WTC11 (cell line): ENCODE results near the gene SHROOM1. TPM values are rescaled to one million over a fixed set of nuclear protein-coding genes. Genes with fewer than 3 reads are reported as not detected.

Experiments used
- ATAC-seq: fragments of 200-7000 bp; cut with Tn5 transposase; 2 replicates; pipeline ENCODE4 v1.10.0; 2021; ENCODE audit warnings: mild to moderate bottlenecking, moderate library complexity
- CTCF ChIA-PET: fragments of 300-600 bp; sonication (Branson Sonifier 250); formaldehyde crosslinking; loops from one replicate; lab custom pipeline; 2021; ENCODE audit warnings: antibody characterized with exemption; lab: Charles Lee
- POLR2A ChIA-PET: fragments of 350-600 bp; sonication (Branson Sonifier 250); formaldehyde crosslinking; loops from one replicate; lab custom pipeline; 2021; ENCODE audit warnings: antibody characterized with exemption; lab: Charles Lee
- DNase-seq: peaks from one replicate; pipeline ENCODE4 v3.0.0; 2021; ENCODE audit warnings: low spot score
- H3K27ac Mint-ChIP-seq: 2 replicates; pipeline ENCODE4 v1.8.0; 2021; ENCODE audit warnings: mixed read lengths
- H3K27me3 Mint-ChIP-seq: 2 replicates; pipeline ENCODE4 v1.8.0; 2021; ENCODE audit warnings: low read depth, mild to moderate bottlenecking, moderate library complexity, mixed read lengths
- H3K36me3 Mint-ChIP-seq: 2 replicates; pipeline ENCODE4 v1.8.0; 2021; ENCODE audit warnings: mixed read lengths
- H3K4me1 Mint-ChIP-seq: 2 replicates; pipeline ENCODE4 v1.8.0; 2022; ENCODE audit warnings: mixed read lengths
- H3K4me3 Mint-ChIP-seq: 2 replicates; pipeline ENCODE4 v1.8.0; 2021; ENCODE audit warnings: mild to moderate bottlenecking, moderate library complexity, mixed read lengths
- H3K9me3 Mint-ChIP-seq: 2 replicates; pipeline ENCODE4 v1.8.0; 2021; ENCODE audit warnings: mixed read lengths
- AFF4 ChIP-seq: sonication (generic); formaldehyde crosslinking; IDR thresholded peaks from 2 replicates; pipeline ENCODE4 v1.8.1; 2023; ENCODE audit warnings: mild to moderate bottlenecking, missing genetic modification reagents, borderline replicate concordance
- CBFB ChIP-seq: sonication (generic); formaldehyde crosslinking; IDR thresholded peaks from 2 replicates; pipeline ENCODE4 v1.8.1; 2022; ENCODE audit warnings: mild to moderate bottlenecking, low read depth, missing genetic modification reagents
- CREM ChIP-seq: sonication (generic); formaldehyde crosslinking; IDR thresholded peaks from 2 replicates; pipeline ENCODE4 v1.8.1; 2022; ENCODE audit warnings: mild to moderate bottlenecking, missing genetic modification reagents, moderate library complexity
- HMGXB4 ChIP-seq: sonication (generic); formaldehyde crosslinking; IDR thresholded peaks from 2 replicates; pipeline ENCODE4 v1.8.1; 2023; ENCODE audit warnings: mild to moderate bottlenecking, moderate library complexity, missing genetic modification reagents
- MLX ChIP-seq: sonication (generic); formaldehyde crosslinking; IDR thresholded peaks from 2 replicates; pipeline ENCODE4 v1.8.1; 2023; ENCODE audit warnings: mild to moderate bottlenecking, missing genetic modification reagents, moderate library complexity
- MXD4 ChIP-seq: fragments of 250-450 bp; sonication (Bioruptor Pico); IDR thresholded peaks from 2 replicates; pipeline ENCODE4 v1.8.0; 2021; ENCODE audit warnings: mild to moderate bottlenecking, moderate library complexity, borderline replicate concordance
- PRDM15 ChIP-seq: sonication (generic); formaldehyde crosslinking; IDR thresholded peaks from 2 replicates; pipeline ENCODE4 v1.8.0; 2022; ENCODE audit warnings: missing genetic modification reagents
- RORB ChIP-seq: fragments of 250-450 bp; sonication (Bioruptor Pico); IDR thresholded peaks from 2 replicates; pipeline ENCODE4 v1.9.0; 2021; ENCODE audit warnings: mild to moderate bottlenecking
- TEAD1 ChIP-seq: sonication (generic); formaldehyde crosslinking; IDR thresholded peaks from 2 replicates; pipeline ENCODE4 v1.8.0; 2022; ENCODE audit warnings: mild to moderate bottlenecking, missing genetic modification reagents
- USF1 ChIP-seq: sonication (generic); formaldehyde crosslinking; IDR thresholded peaks from 2 replicates; pipeline ENCODE4 v1.8.0; 2022; ENCODE audit warnings: mild to moderate bottlenecking, missing genetic modification reagents
- ZMAT4 ChIP-seq: fragments of 250-450 bp; sonication (Bioruptor Pico); IDR thresholded peaks from 2 replicates; pipeline ENCODE4 v1.9.0; 2021; ENCODE audit warnings: mild to moderate bottlenecking
- ZNF532 ChIP-seq: fragments of 250-450 bp; sonication (Bioruptor Pico); IDR thresholded peaks from 2 replicates; pipeline ENCODE4 v1.9.0; 2021; ENCODE audit warnings: mild to moderate bottlenecking, borderline replicate concordance
- total RNA-seq: library from RNA; stranded (reverse); gene quantifications from 3 replicates; pipeline ENCODE4 v1.2.3, GENCODE V29; 2021

SHROOM1 gene
- total RNA-seq, 1 experiment from 2014 or later: 8.1 TPM

GRCh38 chr5:132866342-132867045 is 36.0 kb upstream of the SHROOM1 start, which contains the start of the genes GDF9 and UQCRQ (continued):
- peak; percentile 32; the same call in 1 of the 2 replicates for TF ChIP-seq AFF4 (CRISPR knock-in tag)
- no peak for TF ChIP-seq RORB (CRISPR knock-in tag)
- TF ChIP-seq CBFB (CRISPR knock-in tag): 0 out of 2 replicates have a peak, but pooled peaks have one; percentile 37

GRCh38 chr5:132865668-132866341 is 35.4 kb upstream of the SHROOM1 start:
- Mint-ChIP-seq H3K4me3 (peak overlapping the region; percentile 100), H3K27me3 (peaks cover 3% of the 10 kb centered on the region; the same call in 1 of the 2 replicates), H3K4me1 (peaks cover 22% of the 10 kb centered on the region), H3K27ac (peak overlapping the region; percentile 96), H3K9me3 (no peaks in the 10 kb centered on the region), H3K36me3 (peaks cover 24% of the 10 kb centered on the region)
- DNase-seq (no peak), ATAC-seq (no peak)
- TF ChIP-seq HMGXB4 (CRISPR knock-in tag) (no peak), CREM (CRISPR knock-in tag) (no peak), USF1 (CRISPR knock-in tag) (0 out of 2 replicates have a peak, but pooled peaks have one; percentile 27), PRDM15 (CRISPR knock-in tag) (no peak), TEAD1 (CRISPR knock-in tag) (no peak), MXD4 (CRISPR knock-in tag) (no peak), MLX (CRISPR knock-in tag) (no peak), ZMAT4 (CRISPR knock-in tag) (no peak), ZNF532 (CRISPR knock-in tag) (0 out of 2 replicates have a peak, but pooled peaks have one; percentile 42)
- ChIA-PET CTCF (interaction anchor here (0.7 to 2.9 kb wide), 17 partner anchors 11 to 339 kb away, joined by 3 to 24 read pairs (median 6); partner anchors contain the start of genes CCNI2 and SHROOM1), POLR2A (interaction anchor here (0.5 to 2.7 kb wide), 13 partner anchors 30 to 309 kb away, joined by 3 to 13 read pairs (median 5); partner anchors contain the start of genes AFF4, CCNI2, RAD50 and SOWAHA)
